VCaP (cell line): ENCODE results near the gene KRT8.

Experiments used
- H3K27ac ChIP-seq: fragments of 450-650 bp; 2 replicates; pipeline ENCODE4 v1.5.1; 2017
- TF ChIP-seq, protein P1 (sequence below): fragments of 450-650 bp; conservative IDR thresholded peaks from 2 replicates; pipeline ENCODE4 v1.5.1; 2017; ENCODE audit warnings: mild to moderate bottlenecking, moderate library complexity

KRT8 gene

DNA sequence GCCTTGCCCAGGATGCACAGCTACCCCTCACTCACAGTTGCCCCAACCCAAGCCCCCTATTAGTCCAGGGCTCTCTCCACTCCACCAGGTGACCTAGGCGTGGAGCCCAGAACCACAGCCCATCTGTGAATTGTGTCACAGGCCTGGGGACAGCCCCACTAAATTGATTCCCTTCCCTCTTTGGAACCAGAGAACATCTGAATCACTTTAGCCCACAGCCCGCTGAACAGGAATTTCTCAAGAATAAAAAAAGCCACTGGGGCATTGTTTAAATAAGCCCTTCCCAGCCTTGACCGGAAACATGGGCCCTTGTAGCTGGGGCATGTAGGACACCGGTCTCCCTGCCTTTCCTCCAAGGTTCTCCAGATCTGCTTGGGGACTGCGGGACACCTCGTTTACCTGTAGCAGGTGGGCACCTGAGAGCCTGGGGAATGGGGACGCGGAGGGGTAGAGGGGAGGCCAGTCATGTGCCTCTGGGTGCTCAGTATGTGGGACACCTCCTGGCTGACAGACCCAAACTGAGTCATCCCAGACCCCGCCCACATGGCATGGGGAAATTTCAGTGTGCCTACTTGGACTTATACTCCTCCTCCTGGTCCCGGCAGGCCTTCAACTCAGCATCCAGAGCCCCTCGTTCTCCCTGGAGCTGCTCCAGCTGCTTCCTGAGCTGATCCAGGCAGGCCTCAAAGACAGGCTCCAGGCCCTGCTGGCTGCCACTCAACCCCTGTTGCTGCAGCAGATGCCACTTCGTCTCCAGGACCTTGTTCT, 57.4 kb downstream of the KRT8 start:
- H3K27ac ChIP-seq = no peak overlapping the region
- TF ChIP-seq, protein P1, sequence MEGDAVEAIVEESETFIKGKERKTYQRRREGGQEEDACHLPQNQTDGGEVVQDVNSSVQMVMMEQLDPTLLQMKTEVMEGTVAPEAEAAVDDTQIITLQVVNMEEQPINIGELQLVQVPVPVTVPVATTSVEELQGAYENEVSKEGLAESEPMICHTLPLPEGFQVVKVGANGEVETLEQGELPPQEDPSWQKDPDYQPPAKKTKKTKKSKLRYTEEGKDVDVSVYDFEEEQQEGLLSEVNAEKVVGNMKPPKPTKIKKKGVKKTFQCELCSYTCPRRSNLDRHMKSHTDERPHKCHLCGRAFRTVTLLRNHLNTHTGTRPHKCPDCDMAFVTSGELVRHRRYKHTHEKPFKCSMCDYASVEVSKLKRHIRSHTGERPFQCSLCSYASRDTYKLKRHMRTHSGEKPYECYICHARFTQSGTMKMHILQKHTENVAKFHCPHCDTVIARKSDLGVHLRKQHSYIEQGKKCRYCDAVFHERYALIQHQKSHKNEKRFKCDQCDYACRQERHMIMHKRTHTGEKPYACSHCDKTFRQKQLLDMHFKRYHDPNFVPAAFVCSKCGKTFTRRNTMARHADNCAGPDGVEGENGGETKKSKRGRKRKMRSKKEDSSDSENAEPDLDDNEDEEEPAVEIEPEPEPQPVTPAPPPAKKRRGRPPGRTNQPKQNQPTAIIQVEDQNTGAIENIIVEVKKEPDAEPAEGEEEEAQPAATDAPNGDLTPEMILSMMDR = no peak
